22Rv1 (cell line): ENCODE results near the gene CDC73.
"Not testable (repeated sequence)": the region's sequence is repeated elsewhere in the genome, so short reads cannot be mapped to it uniquely, and the experiment has no call there.

Experiments used
- H3K27ac ChIP-seq: fragments of 450-650 bp; 2 replicates; pipeline ENCODE4 v1.5.1; 2017
- CTCF ChIP-seq: fragments of 450-650 bp; IDR thresholded peaks from 2 replicates; pipeline ENCODE4 v1.5.1; 2017; ENCODE audit warnings: mild to moderate bottlenecking
- ZFX ChIP-seq: fragments of 450-650 bp; IDR thresholded peaks from 2 replicates; pipeline ENCODE4 v1.6.1; 2017; ENCODE audit warnings: antibody characterized with exemption, borderline replicate concordance

CDC73 gene

GRCh38 chr1:193265716-193266115 lies 143.9 kb downstream of the CDC73 start:
- no peak for TF ChIP-seq CTCF
- no peak for TF ChIP-seq ZFX

GRCh38 chr1:193266794-193267193 lies 145.0 kb downstream of the CDC73 start:
- not testable (repeated sequence) for H3K27ac ChIP-seq

More at GRCh38 chr1:193265716-193266115, 143.9 kb downstream of the CDC73 start:
- H3K27ac ChIP-seq, result no peak overlapping the region

GRCh38 chr1:193270996-193271395 lies 149.2 kb downstream of the CDC73 start:
- H3K27ac ChIP-seq, result no peak overlapping the region
- TF ChIP-seq ZFX (no peak), CTCF (no peak)

- TF ChIP-seq CTCF (0 out of 2 replicates have a peak, but pooled peaks have one; percentile 26), ZFX (no peak)
- H3K27ac ChIP-seq, result no peak overlapping the region
Measured at GRCh38 chr1:193275773-193276172, 153.9 kb downstream of the CDC73 start.

- no peak for TF ChIP-seq ZFX
Measured at GRCh38 chr1:193278968-193279367, 157.1 kb downstream of the CDC73 start.

GRCh38 chr1:193281894-193282293 lies 160.1 kb downstream of the CDC73 start:
- H3K27ac ChIP-seq, result no peak overlapping the region
- TF ChIP-seq ZFX (no peak), CTCF (no peak)

More at GRCh38 chr1:193278968-193279367, 157.1 kb downstream of the CDC73 start:
- H3K27ac ChIP-seq, result no peak overlapping the region

GRCh38 chr1:193283016-193283415 lies 161.2 kb downstream of the CDC73 start:
- no peak for TF ChIP-seq CTCF
- no peak for TF ChIP-seq ZFX
- H3K27ac ChIP-seq, result peak overlapping the region; percentile 55

- TF ChIP-seq ZFX, result no peak
- no peak for TF ChIP-seq CTCF
Measured at GRCh38 chr1:193284219-193284618, 162.4 kb downstream of the CDC73 start.

More at GRCh38 chr1:193284219-193284618, 162.4 kb downstream of the CDC73 start:
- peak overlapping the region; percentile 55 for H3K27ac ChIP-seq
